Measurements from ENCODE around the gene RAPGEF1.

DNA sequence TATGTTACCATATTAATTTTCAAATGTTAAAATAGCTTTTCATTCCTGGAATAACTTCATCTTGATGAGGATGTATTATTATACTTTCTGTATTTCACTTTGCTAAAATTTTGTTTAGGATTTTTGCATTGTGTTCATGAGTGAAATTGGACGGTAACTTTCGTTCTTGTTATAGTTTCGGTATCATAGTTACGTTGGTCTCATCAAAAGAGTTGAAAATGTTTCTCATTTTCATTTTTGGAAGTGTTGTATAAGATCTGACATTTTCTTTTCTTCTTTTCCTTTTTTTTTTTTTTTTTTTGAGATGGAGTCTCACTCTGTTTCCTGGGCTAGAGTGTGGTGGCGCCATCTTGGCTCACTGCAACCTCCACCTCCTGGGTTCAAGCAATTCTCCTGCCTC, 174.5 kb downstream of the RAPGEF1 start:
- TF ChIP-seq ZBTB1 (tag by site-specific recombination; IDR thresholded peaks at IDR 0.05) (no peak), ZNF660 (tag by site-specific recombination; IDR thresholded peaks at IDR 0.05) (no peak), ZNF48 (tag by site-specific recombination; IDR thresholded peaks at IDR 0.05) (no peak)
- TF ChIP-seq, protein P1, sequence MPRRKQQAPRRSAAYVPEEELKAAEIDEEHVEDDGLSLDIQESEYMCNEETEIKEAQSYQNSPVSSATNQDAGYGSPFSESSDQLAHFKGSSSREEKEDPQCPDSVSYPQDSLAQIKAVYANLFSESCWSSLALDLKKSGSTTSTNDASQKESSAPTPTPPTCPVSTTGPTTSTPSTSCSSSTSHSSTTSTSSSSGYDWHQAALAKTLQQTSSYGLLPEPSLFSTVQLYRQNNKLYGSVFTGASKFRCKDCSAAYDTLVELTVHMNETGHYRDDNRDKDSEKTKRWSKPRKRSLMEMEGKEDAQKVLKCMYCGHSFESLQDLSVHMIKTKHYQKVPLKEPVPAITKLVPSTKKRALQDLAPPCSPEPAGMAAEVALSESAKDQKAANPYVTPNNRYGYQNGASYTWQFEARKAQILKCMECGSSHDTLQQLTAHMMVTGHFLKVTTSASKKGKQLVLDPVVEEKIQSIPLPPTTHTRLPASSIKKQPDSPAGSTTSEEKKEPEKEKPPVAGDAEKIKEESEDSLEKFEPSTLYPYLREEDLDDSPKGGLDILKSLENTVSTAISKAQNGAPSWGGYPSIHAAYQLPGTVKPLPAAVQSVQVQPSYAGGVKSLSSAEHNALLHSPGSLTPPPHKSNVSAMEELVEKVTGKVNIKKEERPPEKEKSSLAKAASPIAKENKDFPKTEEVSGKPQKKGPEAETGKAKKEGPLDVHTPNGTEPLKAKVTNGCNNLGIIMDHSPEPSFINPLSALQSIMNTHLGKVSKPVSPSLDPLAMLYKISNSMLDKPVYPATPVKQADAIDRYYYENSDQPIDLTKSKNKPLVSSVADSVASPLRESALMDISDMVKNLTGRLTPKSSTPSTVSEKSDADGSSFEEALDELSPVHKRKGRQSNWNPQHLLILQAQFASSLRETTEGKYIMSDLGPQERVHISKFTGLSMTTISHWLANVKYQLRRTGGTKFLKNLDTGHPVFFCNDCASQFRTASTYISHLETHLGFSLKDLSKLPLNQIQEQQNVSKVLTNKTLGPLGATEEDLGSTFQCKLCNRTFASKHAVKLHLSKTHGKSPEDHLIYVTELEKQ (tag by site-specific recombination; IDR thresholded peaks at IDR 0.05; ENCODE audit: borderline replicate concordance): no peak
